CD4-positive, alpha-beta memory T cell (primary cell): Measurements from ENCODE around the gene VRK2. TPM values are rescaled to one million over a fixed set of nuclear protein-coding genes. Genes with fewer than 3 reads are reported as not detected.

Experiments
- CTCF ChIA-PET: fragments of 350-600 bp; sonication (Branson Sonifier 250); formaldehyde crosslinking; loops from one replicate; lab custom pipeline; 2021; ENCODE audit warnings: inconsistent platforms; ENCODE audit not compliant: partially characterized antibody; lab: Charles Lee
- POLR2A ChIA-PET: fragments of 350-600 bp; sonication (Branson Sonifier 250); formaldehyde crosslinking; loops from one replicate; lab custom pipeline; 2021; ENCODE audit not compliant: partially characterized antibody; lab: Charles Lee
- DNase-seq, 5 donors: peaks; one replicate each; pipeline versions ENCODE4 v3.0.0 to v3.0.0-alpha.2; 2020 to 2022; ENCODE audit warnings: mixed read lengths in 1 of 5
- H3K27ac ChIP-seq: one replicate; pipeline ENCODE4 v1.7.0; 2013; ENCODE audit warnings: low read depth, low read length
- H3K27me3 ChIP-seq: 2 replicates; pipeline ENCODE4 v1.7.0; 2013; ENCODE audit warnings: mild to moderate bottlenecking, low read length, moderate library complexity; ENCODE audit not compliant: insufficient read depth
- H3K36me3 ChIP-seq: 2 replicates; pipeline ENCODE4 v1.7.0; 2013; ENCODE audit warnings: mild to moderate bottlenecking, low read length, moderate library complexity; ENCODE audit not compliant: insufficient read depth
- H3K4me1 ChIP-seq: 2 replicates; pipeline ENCODE4 v1.7.0; 2013; ENCODE audit warnings: mild to moderate bottlenecking, low read length, moderate library complexity; ENCODE audit not compliant: insufficient read depth
- H3K4me3 ChIP-seq, 2 donors: one replicate each; pipeline ENCODE4 v1.7.0; 2013; ENCODE audit warnings: low read length in 2 of 2, mild to moderate bottlenecking in 1 of 2
- H3K9me3 ChIP-seq, 2 donors: one replicate each; pipeline ENCODE4 v1.7.0; 2013; ENCODE audit warnings: low read length in 2 of 2, control low read depth in 1 of 2; ENCODE audit not compliant: control insufficient read depth in 1 of 2
- H3K27ac Mint-ChIP-seq, 7 donors: one replicate each; pipeline ENCODE4 v1.8.0; 2020 to 2021; ENCODE audit warnings: mixed read lengths in 7 of 7, mild to moderate bottlenecking in 6 of 7, inconsistent platforms in 3 of 7, moderate library complexity in 3 of 7
- H3K27me3 Mint-ChIP-seq, 2 donors: one replicate each; pipeline ENCODE4 v1.8.0; 2020 to 2021; ENCODE audit warnings: mixed read lengths in 2 of 2
- H3K36me3 Mint-ChIP-seq, 2 donors: one replicate each; pipeline ENCODE4 v1.8.0; 2020 to 2021; ENCODE audit warnings: mixed read lengths in 2 of 2, inconsistent platforms in 1 of 2, mild to moderate bottlenecking in 1 of 2
- H3K4me1 Mint-ChIP-seq, 4 donors: one replicate each; pipeline ENCODE4 v1.8.0; 2020 to 2021; ENCODE audit warnings: mixed read lengths in 4 of 4, mild to moderate bottlenecking in 1 of 4
- H3K4me3 Mint-ChIP-seq, 8 donors: one replicate each; pipeline ENCODE4 v1.8.0; 2020 to 2021; ENCODE audit warnings: mixed read lengths in 8 of 8, mild to moderate bottlenecking in 7 of 8, moderate library complexity in 6 of 8, inconsistent platforms in 3 of 8
- H3K9me3 Mint-ChIP-seq, 8 donors: one replicate each; pipeline ENCODE4 v1.8.0; 2020 to 2021; ENCODE audit warnings: mixed read lengths in 8 of 8, mild to moderate bottlenecking in 5 of 8, inconsistent platforms in 3 of 8, moderate library complexity in 1 of 8
- intact Hi-C: fragments of 100-400 bp; cut with micrococcal nuclease; formaldehyde crosslinking; loops from one replicate; pipeline ENCODE4 v1.15.1; 2023
- polyA plus RNA-seq, 2 donors: library from polyadenylated mRNA; unstranded; fragments of 300-500 nt; fragmentation: Illumina TruSeq; gene quantifications; one replicate each; pipeline ENCODE4 v1.2.3, GENCODE V29; 2021
- total RNA-seq, 2 experiments: library from RNA; stranded (reverse); gene quantifications; one replicate each; pipeline ENCODE4 v1.2.3, GENCODE V29; 2021

The VRK2 gene
- total and polyA plus RNA-seq, 4 experiments from 2014 or later, result 15.5 to 21.4 (median 18.7) TPM

- Mint-ChIP-seq H3K36me3 (peaks cover 6 to 15% of the 10 kb centered on the region in 2 donors), H3K9me3 (peaks cover 0 to 5% (median 2%) of the 10 kb centered on the region in 8 donors), H3K4me3 (no peak overlapping the region), H3K27me3 (peaks cover 0 to 1% of the 10 kb centered on the region in 2 donors), H3K4me1 (peaks cover 16 to 34% (median 22%) of the 10 kb centered on the region in 4 donors), H3K27ac (peak overlapping the region in 1 of 7 donors; percentile 45)
- H3K27ac ChIP-seq, result no peak overlapping the region
- peaks cover 23% of the 10 kb centered on the region for H3K4me1 ChIP-seq
- ChIA-PET CTCF (no interaction called here), POLR2A (interaction anchor here (0.8 kb wide), 1 partner anchor 19 kb away, joined by 3 read pairs; no protein-coding TSS in a partner anchor)
- peak in 1 of 5 donors; percentile 45 for DNase-seq
- H3K9me3 ChIP-seq, result no peaks in the 10 kb centered on the region
- no peak overlapping the region for H3K4me3 ChIP-seq
- no peaks in the 10 kb centered on the region for H3K36me3 ChIP-seq
- no peaks in the 10 kb centered on the region for H3K27me3 ChIP-seq
- intact Hi-C loops, result no loop called here
Observed at GRCh38 chr2:58042486-58042970, 4.1 kb upstream of the VRK2 start.

- ChIA-PET CTCF (no interaction called here), POLR2A (no interaction called here)
- Mint-ChIP-seq H3K27me3 (peaks cover 0 to 1% of the 10 kb centered on the region in 2 donors), H3K4me1 (peaks cover 24 to 50% (median 35%) of the 10 kb centered on the region in 4 donors), H3K36me3 (peaks cover 3 to 5% of the 10 kb centered on the region in 2 donors), H3K27ac (peak overlapping the region in 6 of 7 donors; percentile 3 to 98 (median 42)), H3K9me3 (peaks cover 0 to 2% (median 0%) of the 10 kb centered on the region in 8 donors), H3K4me3 (peak overlapping the region in 3 of 8 donors; percentile 37 to 66 (median 43))
- no peaks in the 10 kb centered on the region for H3K36me3 ChIP-seq
- no peak for DNase-seq
- H3K4me3 ChIP-seq, result no peak overlapping the region
- H3K27ac ChIP-seq, result no peak overlapping the region
- H3K4me1 ChIP-seq, result peaks cover 39% of the 10 kb centered on the region
- H3K9me3 ChIP-seq, result no peaks in the 10 kb centered on the region
- H3K27me3 ChIP-seq, result no peaks in the 10 kb centered on the region
- intact Hi-C loops, result no loop called here
Observed at GRCh38 chr2:58044145-58044544, 2.5 kb upstream of the VRK2 start.

- Histone ChIP-seq H3K27me3 (no peaks in the 10 kb centered on the region), H3K4me3 (peak overlapping the region; percentile 32 to 61), H3K4me1 (peaks cover 42% of the 10 kb centered on the region), H3K27ac (peak overlapping the region; percentile 86), H3K36me3 (no peaks in the 10 kb centered on the region), H3K9me3 (no peaks in the 10 kb centered on the region)
- CTCF ChIA-PET, result interaction anchor here (1.5 kb wide), 1 partner anchor 12 kb away, joined by 5 read pairs; no protein-coding TSS in a partner anchor
- Mint-ChIP-seq H3K36me3 (peaks cover 0 to 8% of the 10 kb centered on the region in 2 donors), H3K4me1 (peaks cover 27 to 58% (median 38%) of the 10 kb centered on the region in 4 donors), H3K27me3 (no peaks in the 10 kb centered on the region), H3K4me3 (peak overlapping the region; percentile 90 to 95 (median 91)), H3K27ac (peak overlapping the region; percentile 94 to 98 (median 96)), H3K9me3 (no peaks in the 10 kb centered on the region)
- POLR2A ChIA-PET, result interaction anchor here (0.6 to 2.8 kb wide), 7 partner anchors 8 to 195 kb away, joined by 3 to 13 read pairs (median 4); partner anchors contain the start of gene FANCL
- DNase-seq, result peak in 1 of 5 donors; percentile 15
- intact Hi-C loops, result loop anchor here (1.0 to 2.0 kb wide), 2 partner anchors 19 to 196 kb away; partner anchors contain the start of gene FANCL
Observed at GRCh38 chr2:58045580-58046334, 849 bp upstream of the VRK2 start.

GRCh38 chr2:58046335-58046584 is 346 bp upstream of the VRK2 start:
- H3K27me3 Mint-ChIP-seq, result no peaks in the 10 kb centered on the region
- intact Hi-C loops, result loop anchor here (1.0 to 2.0 kb wide), 2 partner anchors 19 to 195 kb away; partner anchors contain the start of gene FANCL
- H3K9me3 Mint-ChIP-seq, result no peaks in the 10 kb centered on the region
- H3K27me3 ChIP-seq, result no peaks in the 10 kb centered on the region
- peaks cover 42% of the 10 kb centered on the region for H3K4me1 ChIP-seq
- H3K27ac Mint-ChIP-seq, result peak overlapping the region; percentile 94 to 98 (median 96)
- H3K36me3 ChIP-seq, result no peaks in the 10 kb centered on the region
- H3K4me1 Mint-ChIP-seq, result peaks cover 27 to 58% (median 38%) of the 10 kb centered on the region in 4 donors
- no peak for DNase-seq
- H3K9me3 ChIP-seq, result no peaks in the 10 kb centered on the region
- peak overlapping the region; percentile 90 to 95 (median 91) for H3K4me3 Mint-ChIP-seq
- peak overlapping the region; percentile 32 to 61 for H3K4me3 ChIP-seq
- ChIA-PET CTCF (interaction anchor here (1.5 kb wide), 1 partner anchor 12 kb away, joined by 5 read pairs; no protein-coding TSS in a partner anchor), POLR2A (interaction anchor here (0.6 to 2.8 kb wide), 8 partner anchors 9 to 195 kb away, joined by 3 to 13 read pairs (median 4); partner anchors contain the start of gene FANCL)
- H3K36me3 Mint-ChIP-seq, result peaks cover 0 to 9% of the 10 kb centered on the region in 2 donors
- peak overlapping the region; percentile 86 for H3K27ac ChIP-seq

GRCh38 chr2:58047373-58047935 is 848 bp downstream of the VRK2 start:
- Mint-ChIP-seq H3K9me3 (no peaks in the 10 kb centered on the region), H3K27me3 (no peaks in the 10 kb centered on the region)
- CTCF ChIA-PET, result interaction anchor here (1.5 kb wide), 1 partner anchor 11 kb away, joined by 5 read pairs; no protein-coding TSS in a partner anchor

DNA sequence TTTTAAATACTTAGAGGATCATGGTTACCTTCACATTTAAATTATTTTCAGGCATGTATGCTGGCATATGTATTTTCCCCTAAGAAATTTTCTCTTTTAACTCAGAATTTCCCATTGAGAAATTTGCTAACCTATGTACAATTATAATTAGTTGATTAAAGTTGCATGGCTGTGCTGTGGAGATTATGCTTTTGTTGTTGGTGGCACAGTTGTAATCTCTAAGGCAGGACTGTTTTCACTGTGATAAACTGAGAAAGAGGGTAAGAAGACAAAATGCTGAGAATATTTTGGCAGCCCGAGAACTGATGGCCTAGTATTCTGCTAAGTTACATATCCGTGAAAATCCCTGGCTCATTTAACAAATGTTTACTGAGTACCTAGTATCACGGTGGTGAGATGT is 1.4 kb downstream of the VRK2 start:
- peak overlapping the region in 6 of 7 donors; percentile 72 to 98 (median 82) for H3K27ac Mint-ChIP-seq
- H3K4me1 Mint-ChIP-seq, result peaks cover 28 to 58% (median 40%) of the 10 kb centered on the region in 4 donors
- no peak overlapping the region for H3K4me3 ChIP-seq
- H3K4me1 ChIP-seq, result peaks cover 42% of the 10 kb centered on the region
- CTCF ChIA-PET, result no interaction called here
- DNase-seq, result no peak
- H3K9me3 Mint-ChIP-seq, result no peaks in the 10 kb centered on the region
- no peaks in the 10 kb centered on the region for H3K27me3 Mint-ChIP-seq
- no peak overlapping the region for H3K27ac ChIP-seq
- no peaks in the 10 kb centered on the region for H3K9me3 ChIP-seq
- POLR2A ChIA-PET, result no interaction called here
- intact Hi-C loops, result loop anchor here (2.0 kb wide), 1 partner anchor 17 kb away; no protein-coding TSS in a partner anchor
- H3K4me3 Mint-ChIP-seq, result peak overlapping the region in 5 of 8 donors; percentile 5 to 91 (median 81)
- no peaks in the 10 kb centered on the region for H3K27me3 ChIP-seq
- no peaks in the 10 kb centered on the region for H3K36me3 ChIP-seq
- H3K36me3 Mint-ChIP-seq, result peaks cover 5 to 15% of the 10 kb centered on the region in 2 donors

More at GRCh38 chr2:58047373-58047935, 848 bp downstream of the VRK2 start:
- Histone ChIP-seq H3K27me3 (no peaks in the 10 kb centered on the region), H3K27ac (peak overlapping the region; percentile 86), H3K9me3 (no peaks in the 10 kb centered on the region), H3K36me3 (no peaks in the 10 kb centered on the region), H3K4me1 (peaks cover 42% of the 10 kb centered on the region), H3K4me3 (peak overlapping the region; percentile 32 to 61)
- Mint-ChIP-seq H3K36me3 (peaks cover 5 to 15% of the 10 kb centered on the region in 2 donors), H3K27ac (peak overlapping the region; percentile 94 to 98 (median 97)), H3K4me3 (peak overlapping the region; percentile 90 to 95 (median 91)), H3K4me1 (peaks cover 25 to 58% (median 39%) of the 10 kb centered on the region in 4 donors)
- intact Hi-C loops, result loop anchor here (2.0 kb wide), 1 partner anchor 17 kb away; no protein-coding TSS in a partner anchor
- POLR2A ChIA-PET, result interaction anchor here (0.9 to 2.8 kb wide), 4 partner anchors 8 to 194 kb away, joined by 3 to 13 read pairs (median 4); partner anchors contain the start of gene FANCL
- no peak for DNase-seq
